GM13977 (cell line): Measurements from ENCODE around the gene KRT222.

Source experiments
- DNase-seq: peaks from one replicate; pipeline ENCODE4 v3.0.0; 2012; ENCODE audit warnings: low spot score
- CTCF ChIP-seq: IDR thresholded peaks from 2 replicates; pipeline ENCODE4 v1.5.1; 2012; ENCODE audit warnings: mild to moderate bottlenecking, control low read depth; ENCODE audit not compliant: insufficient read depth; ENCODE audit errors: extremely low read depth, missing control alignments
- in situ Hi-C: fragments of 300-500 bp; cut with MboI; formaldehyde crosslinking; loops from one replicate; pipeline ENCODE4 v1.12.0; 2022; ENCODE audit warnings: low sequenced_read_pairs, low pct_unique_long_range_greater_than_20kb, mixed read lengths, inconsistent platforms; ENCODE audit not compliant: unreplicated experiment

The KRT222 gene

GRCh38 chr17:40621578-40621977 is 43.4 kb downstream of the KRT222 start:
- in situ Hi-C loops: loop anchor here (10.0 kb wide), 1 partner anchor 173 kb away; the partner anchor contains the start of gene KRT28
- no peak for TF ChIP-seq CTCF
- DNase-seq: no peak

- in situ Hi-C loops: loop anchor here (10.0 kb wide), 1 partner anchor 174 kb away; the partner anchor contains the start of gene KRT28
- TF ChIP-seq CTCF: no peak
- DNase-seq: no peak
Observed at GRCh38 chr17:40621019-40621418, 44.0 kb downstream of the KRT222 start.

- DNase-seq: no peak
- no peak for TF ChIP-seq CTCF
- in situ Hi-C loops: loop anchor here (10.0 kb wide), 1 partner anchor 54 kb away; the partner anchor contains the start of gene CCR7
Observed at GRCh38 chr17:40618754-40619625, 46.0 kb downstream of the KRT222 start.

GRCh38 chr17:40617678-40618240 is 47.2 kb downstream of the KRT222 start:
- in situ Hi-C loops: loop anchor here (10.0 kb wide), 1 partner anchor 53 kb away; the partner anchor contains the start of gene CCR7
- DNase-seq: no peak
- TF ChIP-seq CTCF: no peak

- no peak for DNase-seq
- no peak for TF ChIP-seq CTCF
- in situ Hi-C loops: loop anchor here (10.0 kb wide), 1 partner anchor 52 kb away; the partner anchor contains the start of gene CCR7
Observed at GRCh38 chr17:40616592-40616991, 48.4 kb downstream of the KRT222 start.

- no peak for TF ChIP-seq CTCF
- in situ Hi-C loops: loop anchor here (10.0 kb wide), 1 partner anchor 51 kb away; the partner anchor contains the start of gene CCR7
Observed at GRCh38 chr17:40615841-40616476, 49.0 kb downstream of the KRT222 start.

More at GRCh38 chr17:40615841-40616476, 49.0 kb downstream of the KRT222 start:
- DNase-seq: no peak
